ENCODE data around the gene TSPEAR.

- no peak for TF ChIP-seq CTCF (IDR thresholded peaks at IDR 0.05)
- no peak for TF ChIP-seq EP300 (IDR thresholded peaks at IDR 0.05)
- no peak for TF ChIP-seq POLR2A (IDR thresholded peaks at IDR 0.05)
These were observed 1.0 kb upstream of the TSPEAR start for GRCh38 chr21:44712203-44713028.
